K562 (cell line): ENCODE results near the gene DAPK2. TPM values are rescaled to one million over a fixed set of nuclear protein-coding genes. Genes with fewer than 3 reads are reported as not detected.

ENCODE experiments used
- BRD9 ChIP-seq: fragments of 450-650 bp; IDR thresholded peaks from 2 replicates; pipeline ENCODE4 v1.6.1; 2018; ENCODE audit warnings: low read depth; ENCODE audit not compliant: partially characterized antibody
- CBX3 ChIP-seq, 2 experiments: IDR thresholded peaks; 1 replicate in 1 of 2; 2 replicates in 1 of 2; pipeline ENCODE4 v1.6.1; 2012; ENCODE audit warnings: inconsistent platforms in 2 of 2, low read length in 2 of 2, borderline replicate concordance in 1 of 2, control low read depth in 1 of 2
- ELK1 ChIP-seq: sonication (generic); formaldehyde crosslinking; IDR thresholded peaks from 2 replicates; pipeline ENCODE4 v1.8.1; 2022; ENCODE audit warnings: missing genetic modification reagents
- ETV5 ChIP-seq: sonication (generic); formaldehyde crosslinking; IDR thresholded peaks from 2 replicates; pipeline ENCODE4 v1.4.0; 2020; ENCODE audit warnings: low read depth, mild to moderate bottlenecking, missing genetic modification reagents
- EZH2 ChIP-seq: IDR thresholded peaks from 2 replicates; pipeline ENCODE4 v1.6.1; 2012; ENCODE audit warnings: low read depth, mild to moderate bottlenecking, inconsistent platforms, low read length, borderline replicate concordance
- FIP1L1 ChIP-seq: fragments of 200-400 bp; formaldehyde crosslinking; IDR thresholded peaks from 2 replicates; pipeline ENCODE4 v1.6.1; 2018; ENCODE audit warnings: mild to moderate bottlenecking, low read depth, low read length; ENCODE audit not compliant: poor library complexity, severe bottlenecking
- FOXP4 ChIP-seq: sonication (generic); formaldehyde crosslinking; IDR thresholded peaks from 2 replicates; pipeline ENCODE4 v1.8.0; 2022; ENCODE audit warnings: mild to moderate bottlenecking, missing genetic modification reagents, borderline replicate concordance
- HDAC2 ChIP-seq: fragments of 450-650 bp; IDR thresholded peaks from 2 replicates; pipeline ENCODE4 v1.6.1; 2016; ENCODE audit warnings: mild to moderate bottlenecking
- NFIC ChIP-seq: fragments of 450-650 bp; IDR thresholded peaks from 2 replicates; pipeline ENCODE4 v1.6.1; 2017; ENCODE audit warnings: mild to moderate bottlenecking, inconsistent platforms
- NR2C2 ChIP-seq, 2 experiments: fragments of 200-800 bp in 1 of 2; sonication (Bioruptor generic) in 1 of 2; sonication (generic) in 1 of 2; formaldehyde crosslinking in 1 of 2; IDR thresholded peaks; 2 replicates each; pipeline versions ENCODE4 v1.6.1 to v1.8.0; 2016 to 2022; ENCODE audit warnings: mild to moderate bottlenecking in 1 of 2, missing compliant biosample characterization in 1 of 2, missing genetic modification characterization in 1 of 2, missing genetic modification reagents in 1 of 2
- PHB2 ChIP-seq: fragments of 450-650 bp; IDR thresholded peaks from 2 replicates; pipeline ENCODE4 v1.6.1; 2017; ENCODE audit warnings: low read depth
- RBM39 ChIP-seq: fragments of 200-400 bp; formaldehyde crosslinking; optimal IDR thresholded peaks from 2 replicates; pipeline ENCODE3; 2018; ENCODE audit warnings: low read depth, low read length
- SREBF2 ChIP-seq: sonication (generic); formaldehyde crosslinking; IDR thresholded peaks from 2 replicates; pipeline ENCODE4 v1.4.0; 2020; ENCODE audit warnings: mild to moderate bottlenecking, missing genetic modification reagents
- SRF ChIP-seq, 2 experiments: fragments of 250-450, 450-650 bp in 1 of 2; sonication (Bioruptor Pico) in 1 of 2; sonication (generic) in 1 of 2; formaldehyde crosslinking; IDR thresholded peaks; 2 replicates each; pipeline versions ENCODE4 v1.5.0 to v1.5.1; 2020 to 2022; ENCODE audit warnings: mild to moderate bottlenecking in 1 of 2, missing genetic modification reagents in 1 of 2
- TCF7L2 ChIP-seq: fragments of 150-350 bp; IDR thresholded peaks from 2 replicates; pipeline ENCODE4 v1.6.1; 2016; ENCODE audit warnings: low read depth, mild to moderate bottlenecking, low read length, moderate library complexity
- WHSC1 ChIP-seq: IDR thresholded peaks from one replicate; pipeline ENCODE4 v1.6.1; 2012; ENCODE audit warnings: low read length, control low read depth, inconsistent platforms
- ZBTB34 ChIP-seq: fragments of 250-450 bp; sonication (Bioruptor Pico); IDR thresholded peaks from 2 replicates; pipeline ENCODE4 v1.8.0; 2021; ENCODE audit warnings: mild to moderate bottlenecking, moderate library complexity
- ZBTB43 ChIP-seq: sonication (generic); formaldehyde crosslinking; IDR thresholded peaks from 2 replicates; pipeline ENCODE4 v1.8.0; 2023; ENCODE audit warnings: mild to moderate bottlenecking, missing genetic modification reagents
- ZNF586 ChIP-seq: fragments of 450-650 bp; formaldehyde crosslinking; conservative IDR thresholded peaks from 2 replicates; pipeline ENCODE4 v1.4.0; 2020; ENCODE audit warnings: mild to moderate bottlenecking, moderate library complexity
- polyA plus RNA-seq, 8 experiments: library from polyadenylated mRNA; depleted of rRNA in 4 of 8; stranded (reverse) in 5 of 8; unstranded in 3 of 8; fragments of >200 nt; fragmentation: Nextera tagmentation in 2 of 8; fragmentation: Illumina TruSeq in 1 of 8; extraction: Ambion mirVana in 2 of 8; extraction: Trizol in 1 of 8; gene quantifications; 2 replicates each; pipeline versions ENCODE4 v1.2.1 to v1.2.3, GENCODE V29; 2011 to 2014; ENCODE audit warnings: inconsistent platforms in 1 of 8, missing spikeins in 1 of 8
- total RNA-seq, 7 experiments: library from RNA; depleted of rRNA in 6 of 7; stranded (reverse); fragments of >200 nt in 6 of 7; fragmentation: Illumina TruSeq in 2 of 7; extraction: Trizol in 2 of 7; gene quantifications; 2 replicates each; pipeline versions ENCODE4 v1.2.1 to v1.2.3, GENCODE V29; 2011 to 2021; ENCODE audit warnings: low replicate concordance in 1 of 7

DAPK2 gene
- total and polyA plus RNA-seq, 9 of the 15 experiments (the other 6 are each of a cell fraction or from before 2014, with no cell fraction given): 0.14 to 5.2 (median 2.2) TPM

GRCh38 chr15:64092864-64093626 is 46.8 kb upstream of the DAPK2 start (continued):
- TF ChIP-seq SREBF2 (CRISPR knock-in tag) (no peak), PHB2 (0 out of 2 replicates have a peak, but pooled peaks have one; percentile 41), WHSC1 (no peak), NFIC (no peak), TCF7L2 (no peak), FOXP4 (CRISPR knock-in tag) (0 out of 2 replicates have a peak, but pooled peaks have one; percentile 59), ZNF586 (CRISPR knock-in tag) (no peak), ZBTB34 (CRISPR knock-in tag) (no peak), ZBTB43 (CRISPR knock-in tag) (no peak), ETV5 (no peak; the same call in 1 of the 2 replicates), RBM39 (peak; percentile 26), CBX3 (IDR thresholded peaks at IDR 0.05; ENCODE audit: borderline replicate concordance in 1 of 2, low read length in 2 of 2) (peak in 1 of 2 experiments; percentile 68; a peak in 1 of 3 replicates), BRD9 (no peak), NR2C2 (CRISPR knock-in tag; IDR thresholded peaks at IDR 0.05) (peak; percentile 53), NR2C2 (tag; IDR thresholded peaks at IDR 0.05) (peak; percentile 52), EZH2 (no peak), HDAC2 (no peak), SRF (CRISPR knock-in tag; IDR thresholded peaks at IDR 0.05) (no peak), ELK1 (CRISPR knock-in tag) (no peak), FIP1L1 (no peak)
